GM19023 (cell line): ENCODE results near the gene FOLR3.
"Not testable (repeated sequence)": the region's sequence is repeated elsewhere in the genome, so short reads cannot be mapped to it uniquely, and the experiment has no call there.

Experiments used
- ATAC-seq: cut with Tn5 transposase; IDR thresholded peaks from one replicate; pipeline ENCODE4 v1.9.1; 2021; ENCODE audit warnings: mild to moderate bottlenecking, moderate library complexity; ENCODE audit not compliant: unreplicated experiment

Gene FOLR3

DNA sequence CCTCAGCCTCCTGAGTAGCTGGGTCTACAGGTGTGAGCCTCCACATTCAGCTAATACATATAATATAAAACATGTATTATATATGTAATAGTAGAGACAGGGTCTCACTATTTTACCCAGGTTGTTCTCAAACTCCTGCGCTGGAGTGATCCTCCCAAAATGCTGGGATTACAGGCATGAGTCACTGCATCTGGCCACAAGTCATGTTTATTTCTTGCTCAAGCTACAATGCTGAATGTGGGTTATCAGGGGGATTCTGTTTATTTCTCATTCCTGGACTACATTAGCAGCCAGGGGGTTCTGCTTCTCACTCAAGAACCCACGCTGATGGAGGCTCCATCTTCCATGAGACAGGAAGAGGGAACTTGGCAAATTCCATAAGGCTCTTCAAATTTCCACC lies 24.8 kb downstream of the FOLR3 start:
- ATAC-seq: no peak

DNA sequence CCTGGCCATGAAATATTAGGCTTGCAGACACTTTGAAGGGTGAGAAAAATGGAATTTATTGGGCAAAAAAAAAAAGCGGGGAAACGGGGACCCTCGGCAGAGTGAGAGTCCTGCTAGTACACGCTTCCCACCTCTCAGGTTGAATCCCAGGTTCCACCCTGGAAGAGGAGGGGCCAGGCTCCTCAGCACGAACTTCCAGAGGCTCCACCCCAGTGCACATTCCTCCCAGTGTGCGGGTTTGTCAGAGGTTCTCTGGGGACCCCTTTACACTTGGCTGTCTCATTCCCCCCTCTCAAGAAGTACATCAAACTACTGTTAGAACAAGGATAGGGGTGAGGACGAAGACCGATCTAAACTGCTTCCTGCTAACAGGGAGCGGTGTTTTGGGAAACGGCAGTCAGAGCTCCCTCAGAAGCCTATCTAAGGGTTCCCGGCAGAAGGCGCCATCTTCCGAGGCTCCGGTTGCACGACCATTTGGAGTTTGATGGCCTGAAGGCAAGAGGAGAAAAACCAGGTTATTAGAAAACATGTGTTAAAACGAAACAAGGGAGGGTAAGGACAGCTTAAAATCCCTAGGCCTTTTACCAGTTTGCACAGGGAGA lies 27.5 kb downstream of the FOLR3 start:
- ATAC-seq: no peak

DNA sequence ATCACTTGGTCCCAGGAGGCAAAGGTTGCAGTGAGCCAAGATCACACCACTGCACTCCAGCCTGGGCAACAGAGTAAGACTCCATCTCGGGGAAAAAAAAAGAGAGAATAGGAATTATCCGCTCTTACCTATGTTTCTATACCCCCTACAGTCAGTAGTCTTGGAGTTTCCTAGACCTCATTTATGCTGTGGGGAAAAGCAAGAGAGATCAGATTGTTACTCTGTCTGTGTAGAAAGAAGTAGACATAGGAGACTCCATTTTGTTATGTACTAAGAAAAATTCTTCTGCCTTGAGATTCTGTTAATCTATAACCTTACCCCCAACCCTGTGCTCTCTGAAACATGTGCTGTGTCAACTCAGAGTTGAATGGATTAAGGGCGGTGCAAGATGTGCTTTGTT lies 28.7 kb downstream of the FOLR3 start:
- ATAC-seq: not testable (repeated sequence)

DNA sequence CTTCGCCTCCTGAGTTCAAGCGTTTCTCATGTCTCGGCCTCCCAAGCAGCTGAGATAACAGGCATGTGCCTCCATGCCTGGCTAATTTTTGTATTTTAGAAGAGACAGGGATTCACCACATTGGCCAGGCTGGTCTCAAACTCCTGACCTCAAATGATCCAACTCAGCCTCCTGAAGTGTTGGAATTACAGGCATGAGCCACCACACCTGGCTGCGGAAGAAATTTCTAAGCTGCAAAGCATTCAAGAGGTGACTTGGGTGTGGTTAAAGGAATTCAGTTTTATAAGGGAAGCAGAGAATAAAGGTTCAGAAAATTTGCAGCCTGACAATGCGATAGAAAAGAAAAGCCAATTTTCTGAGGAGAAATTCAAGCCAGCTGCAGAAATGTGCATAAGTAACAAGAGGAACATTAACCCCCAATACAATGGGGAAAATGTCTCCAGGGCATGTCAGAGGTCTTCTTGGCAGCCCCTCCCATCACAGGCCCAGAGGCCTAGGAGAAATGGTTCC lies 33.6 kb downstream of the FOLR3 start:
- not testable (repeated sequence) for ATAC-seq

DNA sequence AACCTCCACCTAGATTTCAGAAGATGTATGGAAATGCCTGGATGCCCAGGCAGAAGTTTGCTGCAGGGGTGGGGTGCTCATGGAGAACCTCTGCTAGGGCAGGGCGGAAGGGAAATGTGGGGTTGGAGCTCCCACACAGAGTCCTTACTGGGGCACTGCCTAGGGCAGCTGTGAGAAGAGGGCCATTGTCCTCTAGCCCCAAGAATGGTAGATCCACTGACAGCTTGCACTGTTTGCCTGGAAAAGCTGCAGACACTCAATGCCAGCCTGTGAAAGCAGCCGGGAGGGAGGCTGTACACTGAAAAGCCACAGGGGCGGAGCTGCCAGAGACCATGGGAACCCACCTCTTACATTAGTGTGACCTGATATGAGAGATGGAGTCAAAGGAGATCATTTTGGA lies 34.2 kb downstream of the FOLR3 start:
- ATAC-seq: not testable (repeated sequence)

DNA sequence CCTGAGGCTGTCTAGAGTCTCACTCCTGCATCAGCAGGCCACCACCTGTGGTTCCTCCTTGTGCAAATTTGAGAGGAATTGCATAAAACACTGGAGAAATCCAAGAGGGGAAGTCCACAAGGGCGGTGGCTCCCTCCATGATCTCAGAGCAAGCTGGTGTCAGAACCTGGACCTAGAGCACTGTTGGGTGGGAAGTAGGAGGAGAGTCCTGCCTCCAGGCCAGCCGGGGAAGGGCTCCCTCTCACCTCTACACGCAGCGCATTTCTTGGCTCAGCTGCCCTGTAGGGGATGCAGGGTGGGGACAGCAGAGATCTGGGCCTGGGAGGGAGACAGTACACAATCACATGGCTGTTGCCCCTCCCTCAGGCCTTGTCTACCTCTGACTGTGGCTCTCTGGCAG lies 36.5 kb downstream of the FOLR3 start:
- not testable (repeated sequence) for ATAC-seq

DNA sequence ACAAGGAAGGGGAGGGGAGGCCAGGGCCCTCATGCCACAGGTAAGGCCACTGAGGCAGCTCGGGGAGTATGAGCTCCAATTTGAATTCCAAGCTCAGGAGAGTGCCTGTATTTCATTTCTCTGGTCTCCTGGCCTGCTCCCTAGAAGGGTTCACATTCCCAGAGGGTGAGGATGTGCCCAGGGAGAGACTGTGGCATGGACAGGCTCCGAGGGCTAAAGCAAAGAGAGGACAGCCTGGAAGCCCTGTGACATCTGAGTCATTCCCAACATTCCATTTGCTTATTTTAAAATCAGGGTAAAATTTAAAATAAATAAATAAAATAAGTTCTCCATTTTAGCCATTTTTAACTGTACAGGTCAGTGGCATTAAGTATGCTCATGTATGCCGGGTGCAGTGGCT lies 37.8 kb downstream of the FOLR3 start:
- no peak for ATAC-seq

DNA sequence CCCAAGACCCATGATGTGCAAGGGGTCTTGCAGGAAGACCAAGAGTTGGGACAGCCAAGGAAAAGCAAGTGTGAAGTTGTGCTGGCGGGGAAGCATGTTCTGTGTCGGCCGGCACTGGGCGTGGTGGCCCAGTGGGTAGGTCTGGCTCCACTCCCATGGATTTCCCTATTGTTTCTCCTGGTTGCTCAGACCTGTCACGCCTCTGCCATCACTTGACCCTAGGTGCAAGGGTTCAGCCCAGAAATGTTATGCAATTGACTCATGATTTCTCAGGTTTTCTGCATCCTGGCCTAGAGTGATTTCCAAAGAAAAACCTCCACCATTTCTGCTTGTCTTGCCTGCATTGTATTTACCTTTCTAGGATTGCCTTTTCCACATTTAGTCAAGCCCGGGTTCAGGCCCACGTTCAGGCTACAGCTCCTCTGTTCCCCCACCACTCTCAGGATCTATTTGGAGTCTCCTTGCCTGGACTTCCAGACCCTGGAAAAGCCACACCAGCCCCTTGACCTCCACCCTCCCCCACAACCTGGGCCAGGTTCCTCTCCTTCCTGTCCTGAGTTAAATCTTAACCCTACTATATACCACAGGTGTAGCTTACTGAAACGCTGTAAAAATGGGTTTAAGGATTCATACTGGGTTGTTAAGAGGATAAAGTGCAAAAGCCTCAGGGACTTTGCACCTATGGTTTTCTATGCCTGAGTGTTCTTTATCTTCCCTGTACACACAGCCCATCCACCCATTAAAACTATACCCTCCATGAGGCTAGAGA lies 39.0 kb downstream of the FOLR3 start:
- ATAC-seq: no peak

DNA sequence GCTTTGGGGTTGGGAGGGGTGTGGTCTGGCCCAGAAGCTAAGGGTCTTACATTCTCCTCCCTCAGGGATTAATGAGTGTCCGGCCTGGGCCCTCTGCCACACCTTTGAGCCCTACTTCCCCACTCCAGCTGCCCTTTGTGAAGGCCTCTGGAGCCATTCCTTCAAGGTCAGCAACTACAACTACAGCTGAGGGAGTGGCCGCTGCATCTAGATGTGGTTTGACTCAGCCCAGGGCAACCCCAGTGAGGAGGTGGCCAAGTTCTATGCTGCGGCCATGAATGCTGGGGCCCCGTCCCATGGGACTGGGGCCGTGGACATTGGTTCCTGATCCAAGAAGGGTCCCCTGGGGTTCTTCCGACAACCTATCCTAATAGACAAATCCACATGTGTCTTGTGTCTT lies 42.1 kb downstream of the FOLR3 start:
- ATAC-seq: no peak

DNA sequence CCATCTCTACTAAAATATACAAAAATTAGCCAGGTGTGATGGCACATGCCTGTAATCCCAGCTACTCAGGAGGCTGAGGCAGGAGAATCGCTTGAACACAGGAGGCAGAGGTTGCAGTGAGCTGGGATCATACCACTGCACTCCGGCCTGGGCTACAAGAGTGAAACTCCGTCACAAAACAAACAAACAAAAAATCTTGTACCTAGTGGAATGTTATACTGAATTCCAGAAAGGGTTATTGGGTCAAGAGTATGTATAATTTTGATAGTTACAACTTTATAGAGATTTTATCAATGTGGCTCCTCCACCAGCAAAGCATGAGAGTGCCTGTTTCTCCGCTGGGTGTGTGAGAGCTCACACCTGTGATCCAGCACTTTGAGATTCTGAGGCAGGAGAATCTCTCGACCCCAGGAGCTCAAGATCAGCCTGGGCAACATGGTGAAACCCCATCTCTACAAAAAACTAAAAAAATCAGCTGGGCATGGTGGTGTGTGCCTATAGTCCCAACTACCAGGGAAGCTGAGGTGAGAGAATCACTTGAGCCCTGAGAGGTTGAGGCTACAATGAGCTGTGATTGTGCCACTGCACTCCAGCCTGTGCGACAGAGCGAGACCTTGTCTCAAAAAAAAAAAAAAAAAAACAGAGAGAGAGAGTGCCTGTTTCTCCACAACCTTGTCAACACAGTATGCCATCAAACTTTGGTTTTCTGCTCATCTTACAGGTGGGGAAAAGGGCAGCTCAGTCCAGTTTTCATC lies 43.7 kb downstream of the FOLR3 start:
- ATAC-seq: no peak

DNA sequence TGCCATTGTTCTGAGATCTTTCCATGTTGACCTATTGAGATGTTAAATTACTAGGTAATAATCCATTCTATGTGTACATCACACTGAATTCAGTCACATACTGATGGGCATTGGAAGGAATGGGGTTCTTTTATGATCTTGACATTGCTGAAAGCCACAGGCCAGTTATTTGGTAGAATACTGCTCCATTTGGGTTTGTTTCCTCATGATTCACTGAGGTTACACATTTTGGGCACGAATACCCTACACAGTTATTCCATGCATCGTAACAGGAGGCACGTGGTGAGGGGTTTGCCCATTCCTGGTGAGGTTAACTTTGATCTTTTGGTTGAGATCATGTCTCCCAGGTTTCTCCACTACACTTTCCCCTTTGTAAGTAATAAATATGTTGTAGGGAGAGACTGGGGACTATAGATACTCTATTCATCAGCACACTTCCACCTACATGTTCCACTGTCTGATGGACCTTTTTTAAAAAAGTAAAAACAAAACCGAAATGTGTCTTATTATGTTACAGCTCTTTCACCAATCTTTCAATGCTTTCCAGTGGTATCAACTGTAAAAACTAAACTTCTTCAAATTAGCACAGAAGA lies 44.4 kb downstream of the FOLR3 start:
- ATAC-seq: no peak

DNA sequence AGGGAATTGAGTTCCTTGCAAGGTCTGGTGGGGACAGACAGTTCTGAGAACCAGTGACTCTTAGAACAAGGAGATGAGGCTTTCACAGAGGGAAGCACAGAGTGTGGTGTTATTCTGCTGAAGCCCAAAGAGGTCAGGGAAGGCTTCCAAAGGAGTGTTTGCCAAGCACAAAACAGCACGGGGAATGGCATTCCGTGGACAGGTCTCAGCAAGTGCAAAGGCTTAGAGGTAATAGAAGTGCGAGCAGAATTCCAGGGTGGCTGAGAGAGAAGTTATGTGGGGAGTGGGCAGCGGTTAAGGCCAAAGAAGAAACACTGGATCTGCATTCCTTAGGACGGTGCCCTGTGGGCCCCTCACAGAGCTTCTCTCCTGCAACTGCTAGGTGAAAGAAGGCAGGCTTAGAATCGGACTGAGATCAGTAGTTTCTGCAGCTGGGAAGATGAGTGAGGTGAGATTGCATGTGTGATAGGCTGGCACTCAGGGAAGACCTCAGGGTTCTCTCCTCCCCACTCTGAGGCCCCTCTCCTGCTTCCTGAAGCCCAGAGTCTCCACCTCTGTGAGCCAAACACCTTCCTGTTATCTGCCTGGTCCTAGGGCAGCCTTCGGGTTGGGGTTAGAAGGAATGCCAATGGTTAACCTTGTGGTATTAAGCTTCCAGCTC lies 45.5 kb downstream of the FOLR3 start:
- not testable (repeated sequence) for ATAC-seq

DNA sequence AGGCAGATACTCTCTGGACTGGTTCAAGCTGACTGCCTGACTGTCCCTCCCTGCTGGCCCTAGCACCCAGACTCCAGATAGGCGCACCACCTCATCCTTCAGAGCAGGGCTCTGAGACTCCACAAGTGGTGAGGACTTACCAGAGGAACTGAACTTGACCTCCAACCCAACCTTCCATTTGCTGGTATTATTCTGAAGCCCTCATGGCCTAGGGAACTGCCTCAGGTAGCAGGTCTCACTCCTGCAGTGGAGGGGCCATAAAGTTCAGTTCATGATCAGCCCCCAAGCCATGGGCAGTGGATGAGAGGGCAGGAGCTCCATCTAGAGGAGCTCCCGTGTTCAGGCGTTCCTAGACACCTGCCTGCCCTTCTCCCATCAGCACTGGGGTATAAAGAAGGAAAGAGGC lies 46.0 kb downstream of the FOLR3 start:
- not testable (repeated sequence) for ATAC-seq

DNA sequence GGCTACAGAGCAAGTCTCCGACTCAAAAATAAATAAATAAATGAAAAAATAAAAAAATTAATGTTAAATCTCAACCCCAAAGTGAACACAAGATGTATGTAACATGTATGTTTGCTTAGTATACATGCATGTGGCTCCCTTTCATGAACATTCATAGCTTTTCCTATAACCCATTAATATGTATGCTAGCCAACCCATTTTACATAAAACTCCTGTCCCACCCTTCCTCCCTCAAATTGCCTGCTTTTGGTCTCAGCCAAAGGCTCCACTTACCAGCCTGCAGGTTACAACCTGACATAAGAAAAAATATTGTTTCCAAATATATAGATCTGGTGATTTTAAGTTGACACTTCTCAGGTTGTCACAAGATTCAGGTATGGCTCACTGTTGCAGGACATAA lies 52.7 kb downstream of the FOLR3 start:
- no peak for ATAC-seq
